HEK293 (cell line): Measurements from ENCODE around the gene MTHFSD.

ENCODE experiments used
- BCL11B ChIP-seq: fragments of 450-650 bp; formaldehyde crosslinking; IDR thresholded peaks from 2 replicates; pipeline ENCODE4 v1.5.1; 2016; ENCODE audit warnings: low read depth, missing biosample characterization, missing genetic modification characterization
- HOXC10 ChIP-seq: sonication (generic); formaldehyde crosslinking; IDR thresholded peaks from 2 replicates; pipeline ENCODE4 v1.8.1; 2023; ENCODE audit warnings: mild to moderate bottlenecking, missing genetic modification reagents
- IKZF3 ChIP-seq: fragments of 450-650 bp; IDR thresholded peaks from 2 replicates; pipeline ENCODE4 v1.5.0; 2018; ENCODE audit warnings: missing biosample characterization, mild to moderate bottlenecking, missing genetic modification characterization, moderate library complexity
- MZF1 ChIP-seq: fragments of 450-650 bp; formaldehyde crosslinking; IDR thresholded peaks from 2 replicates; pipeline ENCODE4 v1.5.1; 2017; ENCODE audit warnings: missing biosample characterization, missing genetic modification characterization, borderline replicate concordance
- PBX3 ChIP-seq: sonication (generic); formaldehyde crosslinking; IDR thresholded peaks from 2 replicates; pipeline ENCODE4 v1.8.1; 2022; ENCODE audit warnings: mild to moderate bottlenecking, moderate library complexity, missing genetic modification reagents
- YY1 ChIP-seq: fragments of 450-650 bp; formaldehyde crosslinking; IDR thresholded peaks from 2 replicates; pipeline ENCODE4 v1.5.1; 2018; ENCODE audit warnings: missing biosample characterization, missing genetic modification characterization
- ZBTB11 ChIP-seq: fragments of 450-650 bp; formaldehyde crosslinking; conservative IDR thresholded peaks from 2 replicates; pipeline ENCODE4 v1.5.1; 2016; ENCODE audit warnings: low read depth, missing biosample characterization, missing genetic modification characterization
- ZBTB49 ChIP-seq: fragments of 450-650 bp; formaldehyde crosslinking; IDR thresholded peaks from 2 replicates; pipeline ENCODE4 v1.5.1; 2016; ENCODE audit warnings: missing biosample characterization, missing genetic modification characterization, low read depth
- ZFP69B ChIP-seq: fragments of 450-650 bp; formaldehyde crosslinking; IDR thresholded peaks from 2 replicates; pipeline ENCODE4 v1.5.1; 2016; ENCODE audit warnings: missing biosample characterization, missing genetic modification characterization
- ZNF10 ChIP-seq: fragments of 450-650 bp; formaldehyde crosslinking; IDR thresholded peaks from 2 replicates; pipeline ENCODE4 v1.5.1; 2017; ENCODE audit warnings: missing biosample characterization, missing genetic modification characterization
- ZNF18 ChIP-seq: fragments of 450-650 bp; formaldehyde crosslinking; IDR thresholded peaks from 2 replicates; pipeline ENCODE4 v1.5.1; 2016; ENCODE audit warnings: missing biosample characterization, missing genetic modification characterization
- ZNF221 ChIP-seq: fragments of 450-650 bp; formaldehyde crosslinking; IDR thresholded peaks from 2 replicates; pipeline ENCODE4 v1.5.1; 2017; ENCODE audit warnings: missing biosample characterization, missing genetic modification characterization, borderline replicate concordance
- ZNF239 ChIP-seq: fragments of 450-650 bp; formaldehyde crosslinking; IDR thresholded peaks from 2 replicates; pipeline ENCODE4 v1.5.1; 2016; ENCODE audit warnings: missing biosample characterization, missing genetic modification characterization
- ZNF280D ChIP-seq: fragments of 450-650 bp; formaldehyde crosslinking; IDR thresholded peaks from 2 replicates; pipeline ENCODE4 v1.5.1; 2016; ENCODE audit warnings: missing biosample characterization, missing genetic modification characterization
- ZNF433 ChIP-seq: fragments of 450-650 bp; formaldehyde crosslinking; IDR thresholded peaks from 2 replicates; pipeline ENCODE4 v1.5.1; 2016; ENCODE audit warnings: missing biosample characterization, missing genetic modification characterization, low read depth
- ZNF488 ChIP-seq: fragments of 450-650 bp; formaldehyde crosslinking; IDR thresholded peaks from 2 replicates; pipeline ENCODE4 v1.5.1; 2016; ENCODE audit warnings: missing biosample characterization, missing genetic modification characterization
- ZNF513 ChIP-seq: fragments of 450-650 bp; IDR thresholded peaks from 2 replicates; pipeline ENCODE4 v1.5.1; 2018; ENCODE audit warnings: missing biosample characterization, missing genetic modification characterization
- ZNF621 ChIP-seq: fragments of 450-650 bp; formaldehyde crosslinking; IDR thresholded peaks from 2 replicates; pipeline ENCODE4 v1.5.1; 2017; ENCODE audit warnings: missing biosample characterization, missing genetic modification characterization
- ZNF623 ChIP-seq: fragments of 450-650 bp; formaldehyde crosslinking; IDR thresholded peaks from 2 replicates; pipeline ENCODE4 v1.5.1; 2016; ENCODE audit warnings: missing biosample characterization, missing genetic modification characterization
- ZNF645 ChIP-seq: fragments of 450-650 bp; formaldehyde crosslinking; IDR thresholded peaks from 2 replicates; pipeline ENCODE4; 2016; ENCODE audit warnings: missing biosample characterization, missing genetic modification characterization
- ZNF664 ChIP-seq: fragments of 450-650 bp; formaldehyde crosslinking; IDR thresholded peaks from 2 replicates; pipeline ENCODE4 v1.5.1; 2016; ENCODE audit warnings: missing biosample characterization, missing genetic modification characterization
- ZNF707 ChIP-seq: fragments of 450-650 bp; formaldehyde crosslinking; IDR thresholded peaks from 2 replicates; pipeline ENCODE4 v1.5.1; 2016; ENCODE audit warnings: missing biosample characterization, missing genetic modification characterization
- ZNF785 ChIP-seq: fragments of 450-650 bp; formaldehyde crosslinking; IDR thresholded peaks from 2 replicates; pipeline ENCODE4 v1.5.1; 2016; ENCODE audit warnings: missing biosample characterization, missing genetic modification characterization

Gene MTHFSD

GRCh38 chr16:86575754-86576557, 20.9 kb upstream of the MTHFSD start (continued):
- TF ChIP-seq ZNF623 (0 out of 2 replicates have a peak, but pooled peaks have one; percentile 6), ZNF221 (tag by site-specific recombination) (no peak), ZBTB49 (no peak), ZNF239 (no peak), ZNF785 (tag by site-specific recombination) (no peak), ZBTB11 (tag by site-specific recombination) (peak; percentile 57), ZNF488 (tag by site-specific recombination) (no peak), PBX3 (no peak), ZNF645 (tag by site-specific recombination) (no peak), ZNF664 (no peak), ZNF280D (tag by site-specific recombination) (no peak), YY1 (tag by site-specific recombination) (no peak), ZNF621 (tag by site-specific recombination) (no peak), ZNF10 (tag by site-specific recombination) (no peak), HOXC10 (no peak), ZNF513 (tag by site-specific recombination) (no peak), ZNF18 (tag by site-specific recombination) (no peak), MZF1 (no peak), ZFP69B (tag by site-specific recombination) (peak; percentile 46; the same call in 1 of the 2 replicates), IKZF3 (peak; percentile 68; the same call in 1 of the 2 replicates), BCL11B (tag by site-specific recombination) (no peak), ZNF433 (tag by site-specific recombination) (no peak), ZNF707 (tag by site-specific recombination) (no peak)
